ENCODE results near the gene PGAP6. TPM values are rescaled to one million over a fixed set of nuclear protein-coding genes. Genes with fewer than 3 reads are reported as not detected.

Gene PGAP6
- total RNA-seq, 1 experiment from 2014 or later = 128 TPM

- BruUV-seq (replicated peaks) = TSS peak; percentile 73
- Histone ChIP-seq H3K9me3 (ENCODE audit: control insufficient read depth, insufficient read depth, low read depth, low read length) (no peaks in the 10 kb centered on the region), H3K27me3 (ENCODE audit: control insufficient read depth, insufficient read depth, low read length) (no peaks in the 10 kb centered on the region), H3K4me1 (ENCODE audit: control insufficient read depth, insufficient read depth, low read length) (peaks cover 19% of the 10 kb centered on the region), H3K4me3 (ENCODE audit: low read depth in 2 of 2, low read length in 2 of 2) (peak overlapping the region; percentile 31 to 47), H3K36me3 (ENCODE audit: control insufficient read depth, insufficient read depth, low read length) (no peaks in the 10 kb centered on the region; the same call in 1 of the 2 replicates), H3K27ac (ENCODE audit: low read length) (peak overlapping the region; percentile 54; the same call in 1 of the 2 replicates)
- DNase-seq (ENCODE audit: low read depth, low spot score) (no peak), ATAC-seq (no peak)
- intact Hi-C loops (cut with micrococcal nuclease; ENCODE audit: unreplicated experiment) = no loop called here
- CTCF ChIA-PET = no interaction called here
- TF ChIP-seq TCF7L2 (IDR thresholded peaks at IDR 0.05; ENCODE audit: low read depth, low read length) (no peak), SIN3A (IDR thresholded peaks at IDR 0.05; ENCODE audit: borderline replicate concordance, insufficient read depth, low read depth, low read length) (no peak), POLR2AphosphoS5 (IDR thresholded peaks at IDR 0.05; ENCODE audit: low read depth, low read length) (no peak)
- TF ChIP-seq, protein P1, sequence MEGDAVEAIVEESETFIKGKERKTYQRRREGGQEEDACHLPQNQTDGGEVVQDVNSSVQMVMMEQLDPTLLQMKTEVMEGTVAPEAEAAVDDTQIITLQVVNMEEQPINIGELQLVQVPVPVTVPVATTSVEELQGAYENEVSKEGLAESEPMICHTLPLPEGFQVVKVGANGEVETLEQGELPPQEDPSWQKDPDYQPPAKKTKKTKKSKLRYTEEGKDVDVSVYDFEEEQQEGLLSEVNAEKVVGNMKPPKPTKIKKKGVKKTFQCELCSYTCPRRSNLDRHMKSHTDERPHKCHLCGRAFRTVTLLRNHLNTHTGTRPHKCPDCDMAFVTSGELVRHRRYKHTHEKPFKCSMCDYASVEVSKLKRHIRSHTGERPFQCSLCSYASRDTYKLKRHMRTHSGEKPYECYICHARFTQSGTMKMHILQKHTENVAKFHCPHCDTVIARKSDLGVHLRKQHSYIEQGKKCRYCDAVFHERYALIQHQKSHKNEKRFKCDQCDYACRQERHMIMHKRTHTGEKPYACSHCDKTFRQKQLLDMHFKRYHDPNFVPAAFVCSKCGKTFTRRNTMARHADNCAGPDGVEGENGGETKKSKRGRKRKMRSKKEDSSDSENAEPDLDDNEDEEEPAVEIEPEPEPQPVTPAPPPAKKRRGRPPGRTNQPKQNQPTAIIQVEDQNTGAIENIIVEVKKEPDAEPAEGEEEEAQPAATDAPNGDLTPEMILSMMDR (IDR thresholded peaks at IDR 0.05) = no peak
- TF ChIP-seq, protein P2, sequence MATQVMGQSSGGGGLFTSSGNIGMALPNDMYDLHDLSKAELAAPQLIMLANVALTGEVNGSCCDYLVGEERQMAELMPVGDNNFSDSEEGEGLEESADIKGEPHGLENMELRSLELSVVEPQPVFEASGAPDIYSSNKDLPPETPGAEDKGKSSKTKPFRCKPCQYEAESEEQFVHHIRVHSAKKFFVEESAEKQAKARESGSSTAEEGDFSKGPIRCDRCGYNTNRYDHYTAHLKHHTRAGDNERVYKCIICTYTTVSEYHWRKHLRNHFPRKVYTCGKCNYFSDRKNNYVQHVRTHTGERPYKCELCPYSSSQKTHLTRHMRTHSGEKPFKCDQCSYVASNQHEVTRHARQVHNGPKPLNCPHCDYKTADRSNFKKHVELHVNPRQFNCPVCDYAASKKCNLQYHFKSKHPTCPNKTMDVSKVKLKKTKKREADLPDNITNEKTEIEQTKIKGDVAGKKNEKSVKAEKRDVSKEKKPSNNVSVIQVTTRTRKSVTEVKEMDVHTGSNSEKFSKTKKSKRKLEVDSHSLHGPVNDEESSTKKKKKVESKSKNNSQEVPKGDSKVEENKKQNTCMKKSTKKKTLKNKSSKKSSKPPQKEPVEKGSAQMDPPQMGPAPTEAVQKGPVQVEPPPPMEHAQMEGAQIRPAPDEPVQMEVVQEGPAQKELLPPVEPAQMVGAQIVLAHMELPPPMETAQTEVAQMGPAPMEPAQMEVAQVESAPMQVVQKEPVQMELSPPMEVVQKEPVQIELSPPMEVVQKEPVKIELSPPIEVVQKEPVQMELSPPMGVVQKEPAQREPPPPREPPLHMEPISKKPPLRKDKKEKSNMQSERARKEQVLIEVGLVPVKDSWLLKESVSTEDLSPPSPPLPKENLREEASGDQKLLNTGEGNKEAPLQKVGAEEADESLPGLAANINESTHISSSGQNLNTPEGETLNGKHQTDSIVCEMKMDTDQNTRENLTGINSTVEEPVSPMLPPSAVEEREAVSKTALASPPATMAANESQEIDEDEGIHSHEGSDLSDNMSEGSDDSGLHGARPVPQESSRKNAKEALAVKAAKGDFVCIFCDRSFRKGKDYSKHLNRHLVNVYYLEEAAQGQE (IDR thresholded peaks at IDR 0.05; ENCODE audit: insufficient read depth in 1 of 2, low read depth in 2 of 2, low read length in 1 of 2) = no peak
- POLR2A ChIA-PET = no interaction called here
- in situ Hi-C loops (cut with HindIII; ENCODE audit: low pct_unique_long_range_greater_than_20kb, low sequenced_read_pairs) = no loop called here
Measured at GRCh38 chr16:369275-369865, 12.4 kb downstream of the PGAP6 start.

DNA sequence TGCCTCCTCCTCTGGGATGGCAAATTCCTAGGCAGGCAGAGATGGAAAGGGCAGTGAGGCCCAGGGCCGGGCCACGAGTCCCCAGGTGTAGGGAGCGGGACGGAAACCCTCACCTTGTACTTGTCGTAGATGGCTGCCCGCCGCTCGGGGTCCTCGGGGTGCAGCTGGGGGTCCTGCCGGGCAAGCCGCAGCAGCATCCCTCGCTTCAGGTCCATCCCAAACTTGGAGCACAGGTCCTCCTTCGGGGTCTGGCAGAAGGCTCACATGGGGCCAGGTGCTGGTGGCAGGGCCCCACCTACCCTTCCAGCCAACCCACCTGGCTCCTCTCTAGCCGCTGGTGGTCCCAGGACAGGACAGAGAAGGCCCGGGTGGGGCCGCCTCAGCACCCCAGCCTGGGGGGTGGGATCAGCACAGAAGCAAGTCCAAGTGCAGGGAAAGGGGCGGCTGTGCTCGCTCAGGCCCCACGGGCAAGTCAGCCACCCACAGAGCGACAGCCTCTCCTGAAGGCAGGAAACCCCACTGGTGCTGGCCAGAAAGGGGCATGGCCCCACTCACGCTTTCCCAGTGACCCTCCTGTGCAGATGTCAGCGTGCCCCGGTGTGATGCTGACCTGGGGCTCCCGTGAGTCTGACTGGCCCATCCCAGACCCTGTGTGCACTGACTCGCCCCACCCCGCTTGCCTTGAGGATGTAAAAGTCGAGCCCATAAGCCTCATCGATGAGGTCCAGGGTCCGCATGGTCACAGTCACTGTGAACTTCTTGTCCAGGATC lies 13.2 kb downstream of the PGAP6 start:
- no peak overlapping the region for H3K27ac ChIP-seq (ENCODE audit: low read length)
- H3K36me3 ChIP-seq (ENCODE audit: control insufficient read depth, insufficient read depth, low read length) = no peaks in the 10 kb centered on the region; the same call in 1 of the 2 replicates
- CTCF ChIA-PET = no interaction called here
- ATAC-seq (no peak), DNase-seq (ENCODE audit: low read depth, low spot score) (no peak)
- POLR2A ChIA-PET = no interaction called here
- intact Hi-C loops (cut with micrococcal nuclease; ENCODE audit: unreplicated experiment) = no loop called here
- no TSS peak for BruUV-seq (replicated peaks)
- H3K9me3 ChIP-seq (ENCODE audit: control insufficient read depth, insufficient read depth, low read depth, low read length) = no peaks in the 10 kb centered on the region
- H3K27me3 ChIP-seq (ENCODE audit: control insufficient read depth, insufficient read depth, low read length) = no peaks in the 10 kb centered on the region
- in situ Hi-C loops (cut with HindIII; ENCODE audit: low pct_unique_long_range_greater_than_20kb, low sequenced_read_pairs) = no loop called here
- peaks cover 22% of the 10 kb centered on the region for H3K4me1 ChIP-seq (ENCODE audit: control insufficient read depth, insufficient read depth, low read length)
- H3K4me3 ChIP-seq (ENCODE audit: low read depth in 2 of 2, low read length in 2 of 2) = no peak overlapping the region
- TF ChIP-seq TCF7L2 (IDR thresholded peaks at IDR 0.05; ENCODE audit: low read depth, low read length) = no peak
- TF ChIP-seq, protein P1 (IDR thresholded peaks at IDR 0.05) = no peak
- TF ChIP-seq, protein P2 (IDR thresholded peaks at IDR 0.05; ENCODE audit: insufficient read depth in 1 of 2, low read depth in 2 of 2, low read length in 1 of 2) = no peak
- no peak for TF ChIP-seq SIN3A (IDR thresholded peaks at IDR 0.05; ENCODE audit: borderline replicate concordance, insufficient read depth, low read depth, low read length)
- no peak for TF ChIP-seq POLR2AphosphoS5 (IDR thresholded peaks at IDR 0.05; ENCODE audit: low read depth, low read length)
